Kidney glomerular epithelial cell (primary cell): Measurements from ENCODE around the gene ENSA.
"Not testable (repeated sequence)": the region's sequence is repeated elsewhere in the genome, so short reads cannot be mapped to it uniquely, and the experiment has no call there.

Source experiments
- DNase-seq: peaks from one replicate; lab custom pipeline; 2025; lab: John Stamatoyannopoulos, UW

The ENSA gene

GRCh38 chr1:150629115-150629928, at the start of gene ENSA:
ENSA (minus strand) TSS chr1:150629612; CDS start chr1:150629470, 142 bp downstream.
- DNase-seq, result peak; percentile 99

GRCh38 chr1:150678988-150679387, 49.6 kb upstream of the ENSA start:
- no peak for DNase-seq

- DNase-seq, result no peak
These were observed 45.5 kb upstream of the ENSA start for GRCh38 chr1:150674881-150675280.

GRCh38 chr1:150663321-150663720, 33.9 kb upstream of the ENSA start:
- DNase-seq, result no peak

- DNase-seq, result no peak
These were observed 33.4 kb upstream of the ENSA start for GRCh38 chr1:150662811-150663210.

- DNase-seq, result no peak
These were observed 31.7 kb upstream of the ENSA start for GRCh38 chr1:150661156-150661555.

- no peak for DNase-seq
These were observed 31.2 kb upstream of the ENSA start for GRCh38 chr1:150660584-150660983.

GRCh38 chr1:150657064-150657463, 27.7 kb upstream of the ENSA start:
- DNase-seq, result not testable (repeated sequence)

GRCh38 chr1:150654635-150655034, 25.2 kb upstream of the ENSA start:
- not testable (repeated sequence) for DNase-seq

- no peak for DNase-seq
These were observed 20.8 kb upstream of the ENSA start for GRCh38 chr1:150650193-150650592.

GRCh38 chr1:150649441-150650075, 20.1 kb upstream of the ENSA start:
- no peak for DNase-seq

- DNase-seq, result no peak
These were observed 12.9 kb upstream of the ENSA start for GRCh38 chr1:150642296-150642695.

- DNase-seq, result not testable (repeated sequence)
These were observed 11.9 kb upstream of the ENSA start for GRCh38 chr1:150641126-150641815.

- not testable (repeated sequence) for DNase-seq
These were observed 9.0 kb upstream of the ENSA start for GRCh38 chr1:150638430-150638829.

- DNase-seq, result not testable (repeated sequence)
These were observed 5.6 kb upstream of the ENSA start for GRCh38 chr1:150634839-150635622.

GRCh38 chr1:150628766-150629114, 672 bp downstream of the ENSA start:
- peak; percentile 58 for DNase-seq

GRCh38 chr1:150627826-150628410, 1.5 kb downstream of the ENSA start:
- DNase-seq, result no peak

GRCh38 chr1:150626150-150626549, 3.3 kb downstream of the ENSA start:
- no peak for DNase-seq

- DNase-seq, result not testable (repeated sequence)
These were observed 4.9 kb downstream of the ENSA start for GRCh38 chr1:150624546-150624945.

GRCh38 chr1:150624134-150624533, 5.3 kb downstream of the ENSA start:
- DNase-seq, result not testable (repeated sequence)

GRCh38 chr1:150622303-150622975, 7.0 kb downstream of the ENSA start:
- no peak for DNase-seq
